HepG2 (cell line): ENCODE results near the gene CYP4F2. TPM values are rescaled to one million over a fixed set of nuclear protein-coding genes. Genes with fewer than 3 reads are reported as not detected.

Source experiments
- ATAC-seq: fragments of 200-7000 bp; cut with Tn5 transposase; 3 replicates; pipeline ENCODE4 v1.9.1; 2020; ENCODE audit warnings: mild to moderate bottlenecking, moderate library complexity
- BruUV-seq: library from RNA; stranded (reverse); fragments of 400-500 nt; replicated peaks from 2 replicates; lab custom pipeline; 2021; lab: Mats Ljungman, UMichigan
- CTCF ChIA-PET: fragments of 300-600 bp; formaldehyde crosslinking; extraction: SDS; loops from one replicate; lab custom pipeline; 2021; ENCODE audit warnings: low total read pairs, inconsistent platforms, low intra/inter-chr PET ratio; lab: Yijun Ruan, JAX
- POLR2A ChIA-PET: fragments of 350-600 bp; sonication (Branson Sonifier 250); formaldehyde crosslinking; loops from one replicate; lab custom pipeline; 2020; ENCODE audit warnings: antibody characterized with exemption, inconsistent platforms; lab: Yijun Ruan, JAX
- DNase-seq: peaks from one replicate; pipeline ENCODE4 v3.0.0-alpha.2; 2015; ENCODE audit warnings: low spot score
- FAIRE-seq: peaks from 3 replicates; lab custom pipeline; 2011; peaks lifted over from hg19 to GRCh38; lab: Jason Lieb, UNC
- H2AFZ ChIP-seq: one replicate; pipeline ENCODE4 v1.6.1; 2011; ENCODE audit warnings: low read length, inconsistent platforms
- H3K27ac ChIP-seq: fragments of 300-600 bp; 3 replicates; pipeline ENCODE4 v1.8.0; 2011; ENCODE audit warnings: mixed run types, mild to moderate bottlenecking, mixed read lengths, low read length, inconsistent platforms; ENCODE audit not compliant: insufficient read depth; ENCODE audit errors: extremely low read length
- H3K27me3 ChIP-seq, 2 experiments: fragments of 200-600 bp in 1 of 2; 2 replicates in 1 of 2; 3 replicates in 1 of 2; pipeline versions ENCODE4 v1.6.0 to v1.8.0; 2011; ENCODE audit warnings: low read length in 2 of 2, mild to moderate bottlenecking in 2 of 2, moderate library complexity in 2 of 2, inconsistent platforms in 1 of 2; ENCODE audit not compliant: insufficient read depth in 2 of 2, control insufficient read depth in 1 of 2
- H3K36me3 ChIP-seq, 2 experiments: fragments of 200-600 bp in 1 of 2; replicated peaks in 1 of 2; 2 replicates in 1 of 2; 3 replicates in 1 of 2; pipeline versions ENCODE4 v1.5.1 to v1.8.0; 2011; ENCODE audit warnings: low read length in 2 of 2, inconsistent platforms in 1 of 2; ENCODE audit not compliant: insufficient read depth in 2 of 2, control insufficient read depth in 1 of 2
- H3K4me1 ChIP-seq: 2 replicates; pipeline ENCODE4 v1.5.1; 2012; ENCODE audit warnings: low read length, inconsistent platforms; ENCODE audit not compliant: insufficient read depth
- H3K4me2 ChIP-seq: 2 replicates; pipeline ENCODE4 v1.6.0; 2011; ENCODE audit warnings: low read depth, low read length, inconsistent platforms
- H3K4me3 ChIP-seq, 3 experiments: fragments of 200-600 bp in 1 of 3; sonication (generic), shearing (Covaris generic) in 1 of 3; replicated peaks in 1 of 3; 2 replicates each; pipeline ENCODE4 v1.5.1; 2011 to 2016; ENCODE audit warnings: low read length in 3 of 3, inconsistent platforms in 2 of 3, low read depth in 2 of 3, mild to moderate bottlenecking in 2 of 3, control low read depth in 1 of 3, mixed read lengths in 1 of 3; ENCODE audit not compliant: insufficient read depth in 1 of 3
- H3K79me2 ChIP-seq: one replicate; pipeline ENCODE4 v1.6.1; 2011; ENCODE audit warnings: low read length, inconsistent platforms; ENCODE audit not compliant: insufficient read depth
- H3K9ac ChIP-seq: 2 replicates; pipeline ENCODE4 v1.6.0; 2011; ENCODE audit warnings: mild to moderate bottlenecking, low read depth, low read length, inconsistent platforms; ENCODE audit not compliant: insufficient read depth
- H3K9me3 ChIP-seq: 2 replicates; pipeline ENCODE4 v1.5.1; 2012; ENCODE audit warnings: mild to moderate bottlenecking, low read length
- H4K20me1 ChIP-seq: 2 replicates; pipeline ENCODE4 v1.6.0; 2011; ENCODE audit warnings: inconsistent platforms, mild to moderate bottlenecking, low read length, moderate library complexity; ENCODE audit not compliant: insufficient read depth
- BATF2 ChIP-seq: sonication (generic); formaldehyde crosslinking; IDR thresholded peaks from 2 replicates; pipeline ENCODE4 v1.8.0; 2022; ENCODE audit warnings: mild to moderate bottlenecking, missing genetic modification reagents, moderate library complexity
- HDAC6 ChIP-seq: fragments of 200-600 bp; sonication (generic); IDR thresholded peaks from 2 replicates; pipeline ENCODE4 v1.7.0; 2017; ENCODE audit warnings: mild to moderate bottlenecking, antibody characterized with exemption, low read length, low read depth
- MNT ChIP-seq: fragments of 450-650 bp; IDR thresholded peaks from 2 replicates; pipeline ENCODE4 v1.6.1; 2016
- NKX3-1 ChIP-seq: sonication (generic); formaldehyde crosslinking; IDR thresholded peaks from 2 replicates; pipeline ENCODE4 v1.5.0; 2020; ENCODE audit warnings: missing genetic modification reagents
- PAWR ChIP-seq: sonication (generic); formaldehyde crosslinking; IDR thresholded peaks from 2 replicates; pipeline ENCODE4 v1.4.0; 2020; ENCODE audit warnings: missing genetic modification reagents, mild to moderate bottlenecking, borderline replicate concordance
- SIN3B ChIP-seq: fragments of 150-350 bp; IDR thresholded peaks from 2 replicates; pipeline ENCODE4 v1.6.1; 2014; ENCODE audit warnings: low read length
- SRSF1 ChIP-seq: fragments of 200-400 bp; formaldehyde crosslinking; optimal IDR thresholded peaks from 2 replicates; pipeline ENCODE3; 2017; ENCODE audit warnings: mild to moderate bottlenecking, low read depth, low read length, moderate library complexity
- SUZ12 ChIP-seq: fragments of 150-350 bp; IDR thresholded peaks from 2 replicates; pipeline ENCODE4 v1.6.1; 2014; ENCODE audit warnings: low read depth, low read length
- TAF15 ChIP-seq: fragments of 200-400 bp; formaldehyde crosslinking; IDR thresholded peaks from one replicate; pipeline ENCODE4 v1.6.1; 2018; ENCODE audit warnings: mild to moderate bottlenecking, low read depth, low read length; ENCODE audit not compliant: poor library complexity, severe bottlenecking
- YY1 ChIP-seq: IDR thresholded peaks from 2 replicates; pipeline ENCODE4 v1.6.1; 2011; ENCODE audit warnings: low read length, low read depth, moderate library complexity, mild to moderate bottlenecking; ENCODE audit not compliant: insufficient read depth, insufficient replicate concordance
- ZNF143 ChIP-seq: sonication (generic); formaldehyde crosslinking; IDR thresholded peaks from 2 replicates; pipeline ENCODE4 v1.4.0; 2020; ENCODE audit warnings: missing genetic modification reagents
- ZNF362 ChIP-seq: sonication (generic); formaldehyde crosslinking; IDR thresholded peaks from 2 replicates; pipeline ENCODE4 v1.4.0; 2020; ENCODE audit warnings: missing genetic modification reagents, mild to moderate bottlenecking, borderline replicate concordance
- ZSCAN12 ChIP-seq: sonication (generic); formaldehyde crosslinking; IDR thresholded peaks from 2 replicates; pipeline ENCODE4 v1.9.0; 2021; ENCODE audit warnings: mild to moderate bottlenecking, missing genetic modification reagents
- WGBS: methylation state at CpG from one replicate; pipeline ENCODE4 v1.1.6; 2017; ENCODE audit warnings: low lambda C conversion rate; 5-methylcytosine and 5-hydroxymethylcytosine counted together
- in situ Hi-C: cut with HindIII; loops from 2 replicates; pipeline ENCODE4 v1.10.0; 2017; ENCODE audit warnings: low pct_unique_long_range_greater_than_20kb; ENCODE audit not compliant: extremely low pct_ligation_motif_present
- intact Hi-C: fragments of 100-400 bp; cut with micrococcal nuclease; formaldehyde crosslinking; loops from one replicate; pipeline ENCODE4 v1.10.0; 2022; ENCODE audit not compliant: unreplicated experiment
- polyA plus RNA-seq, 8 experiments: library from polyadenylated mRNA; depleted of rRNA in 3 of 8; stranded (reverse) in 7 of 8; unstranded in 1 of 8; fragments of >200 nt; fragmentation: Illumina TruSeq in 4 of 8; extraction: Trizol in 4 of 8; gene quantifications; 2 replicates each; pipeline versions ENCODE4 v1.2.1 to v1.2.3, GENCODE V29; 2011 to 2016; ENCODE audit warnings: low read depth in 4 of 8, missing spikeins in 1 of 8, mixed read lengths in 1 of 8; ENCODE audit not compliant: insufficient read depth in 1 of 8
- total RNA-seq, 5 experiments: library from RNA; depleted of rRNA; stranded (reverse); fragments of >200 nt; fragmentation: Illumina TruSeq; extraction: Trizol; gene quantifications; 2 replicates each; pipeline ENCODE4 v1.2.3, GENCODE V29; 2016; ENCODE audit warnings: low read depth in 1 of 5
- TF ChIP-seq, protein P1 (sequence below): sonication (generic); formaldehyde crosslinking; IDR thresholded peaks from 2 replicates; pipeline ENCODE4 v1.4.0; 2020; ENCODE audit warnings: mild to moderate bottlenecking, missing genetic modification reagents
- TF ChIP-seq, protein P2 (sequence below): IDR thresholded peaks from 2 replicates; pipeline ENCODE4 v1.6.1; 2016; ENCODE audit warnings: control low read depth
- TF ChIP-seq, protein P3 (sequence below): sonication (generic); formaldehyde crosslinking; IDR thresholded peaks from 2 replicates; pipeline ENCODE4 v1.8.0; 2022; ENCODE audit warnings: mild to moderate bottlenecking, missing genetic modification reagents, borderline replicate concordance

Gene CYP4F2
- total and polyA plus RNA-seq, 2 of the 13 experiments (the other 11 are each of a cell fraction or from before 2014, with no cell fraction given): 3.7 to 3.9 TPM

DNA sequence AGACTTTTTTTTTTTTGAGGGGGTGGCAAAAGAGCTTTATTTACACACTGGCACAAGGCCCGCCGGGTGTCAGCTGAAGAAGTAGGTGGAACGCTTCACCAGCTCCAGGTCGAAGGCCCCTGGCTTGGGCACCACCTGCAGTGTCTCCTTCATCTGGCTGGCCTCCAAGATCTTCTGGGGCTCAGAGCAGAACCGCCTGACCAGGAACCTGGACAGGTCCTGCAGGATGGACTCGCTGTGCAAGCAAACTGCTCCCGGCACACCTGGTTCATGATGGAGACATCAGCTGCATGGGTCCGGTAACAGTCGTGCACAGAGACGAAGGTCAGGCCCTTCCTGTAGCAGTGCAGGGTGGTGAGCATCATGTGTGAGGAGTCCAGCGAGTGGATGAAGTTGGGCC is 4.4 kb upstream of the CYP4F2 start:
- in situ Hi-C loops: no loop called here
- TF ChIP-seq TAF15: no peak
- TF ChIP-seq, protein P1, sequence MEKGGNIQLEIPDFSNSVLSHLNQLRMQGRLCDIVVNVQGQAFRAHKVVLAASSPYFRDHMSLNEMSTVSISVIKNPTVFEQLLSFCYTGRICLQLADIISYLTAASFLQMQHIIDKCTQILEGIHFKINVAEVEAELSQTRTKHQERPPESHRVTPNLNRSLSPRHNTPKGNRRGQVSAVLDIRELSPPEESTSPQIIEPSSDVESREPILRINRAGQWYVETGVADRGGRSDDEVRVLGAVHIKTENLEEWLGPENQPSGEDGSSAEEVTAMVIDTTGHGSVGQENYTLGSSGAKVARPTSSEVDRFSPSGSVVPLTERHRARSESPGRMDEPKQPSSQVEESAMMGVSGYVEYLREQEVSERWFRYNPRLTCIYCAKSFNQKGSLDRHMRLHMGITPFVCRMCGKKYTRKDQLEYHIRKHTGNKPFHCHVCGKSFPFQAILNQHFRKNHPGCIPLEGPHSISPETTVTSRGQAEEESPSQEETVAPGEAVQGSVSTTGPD (CRISPR knock-in tag): no peak
- no peak for TF ChIP-seq SUZ12
- TF ChIP-seq, protein P2, sequence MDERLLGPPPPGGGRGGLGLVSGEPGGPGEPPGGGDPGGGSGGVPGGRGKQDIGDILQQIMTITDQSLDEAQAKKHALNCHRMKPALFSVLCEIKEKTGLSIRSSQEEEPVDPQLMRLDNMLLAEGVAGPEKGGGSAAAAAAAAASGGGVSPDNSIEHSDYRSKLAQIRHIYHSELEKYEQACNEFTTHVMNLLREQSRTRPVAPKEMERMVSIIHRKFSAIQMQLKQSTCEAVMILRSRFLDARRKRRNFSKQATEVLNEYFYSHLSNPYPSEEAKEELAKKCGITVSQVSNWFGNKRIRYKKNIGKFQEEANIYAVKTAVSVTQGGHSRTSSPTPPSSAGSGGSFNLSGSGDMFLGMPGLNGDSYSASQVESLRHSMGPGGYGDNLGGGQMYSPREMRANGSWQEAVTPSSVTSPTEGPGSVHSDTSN: no peak
- TF ChIP-seq SIN3B: no peak
- no peak for TF ChIP-seq MNT
- no peak for TF ChIP-seq ZSCAN12 (CRISPR knock-in tag)
- TF ChIP-seq NKX3-1 (CRISPR knock-in tag): no peak
- TF ChIP-seq YY1: no peak
- TF ChIP-seq, protein P3, sequence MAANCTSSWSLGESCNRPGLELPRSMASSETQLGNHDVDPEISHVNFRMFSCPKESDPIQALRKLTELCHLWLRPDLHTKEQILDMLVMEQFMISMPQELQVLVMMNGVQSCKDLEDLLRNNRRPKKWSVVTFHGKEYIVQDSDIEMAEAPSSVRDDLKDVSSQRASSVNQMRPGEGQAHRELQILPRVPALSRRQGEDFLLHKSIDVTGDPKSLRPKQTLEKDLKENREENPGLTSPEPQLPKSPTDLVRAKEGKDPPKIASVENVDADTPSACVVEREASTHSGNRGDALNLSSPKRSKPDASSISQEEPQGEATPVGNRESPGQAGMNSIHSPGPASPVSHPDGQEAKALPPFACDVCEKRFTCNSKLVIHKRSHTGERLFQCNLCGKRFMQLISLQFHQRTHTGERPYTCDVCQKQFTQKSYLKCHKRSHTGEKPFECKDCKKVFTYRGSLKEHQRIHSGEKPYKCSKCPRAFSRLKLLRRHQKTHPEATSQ (CRISPR knock-in tag): no peak
- no peak for TF ChIP-seq PAWR (CRISPR knock-in tag)
- TF ChIP-seq BATF2 (CRISPR knock-in tag): no peak
- no peak for TF ChIP-seq ZNF362 (CRISPR knock-in tag)
- no peak for TF ChIP-seq ZNF143
- TF ChIP-seq HDAC6: no peak
- TF ChIP-seq SRSF1: no peak

More for the DNA sequence above, 4.4 kb upstream of the CYP4F2 start:
- H3K4me2 ChIP-seq: no peak overlapping the region
- no peak for FAIRE-seq
- no peak overlapping the region for H2AFZ ChIP-seq
- ChIA-PET CTCF (no interaction called here), POLR2A (no interaction called here)
- H3K27me3 ChIP-seq: no peaks in the 10 kb centered on the region
- 60% methylated on average over 11 of the region's 11 CpGs for WGBS
- no peak overlapping the region for H3K4me3 ChIP-seq
- intact Hi-C loops: no loop called here
- H3K79me2 ChIP-seq: no peaks in the 10 kb centered on the region
- no peaks in the 10 kb centered on the region for H3K36me3 ChIP-seq
- peaks cover 10% of the 10 kb centered on the region for H3K4me1 ChIP-seq
- no peak for DNase-seq
- no TSS peak for BruUV-seq
- no peaks in the 10 kb centered on the region for H3K9me3 ChIP-seq
- no peak overlapping the region for H3K27ac ChIP-seq
- no peaks in the 10 kb centered on the region for H4K20me1 ChIP-seq
- H3K9ac ChIP-seq: no peak overlapping the region
- no peak for ATAC-seq
